Mammary epithelial cell (primary cell): Measurements from ENCODE around the gene DYNC1H1.

ENCODE experiments used
- EZH2 ChIP-seq: IDR thresholded peaks from 2 replicates; pipeline ENCODE4 v1.6.1; 2012; ENCODE audit warnings: low read length, inconsistent platforms, borderline replicate concordance
- TF ChIP-seq, protein P1 (sequence below), 2 donors: IDR thresholded peaks in 1 of 2; conservative IDR thresholded peaks in 1 of 2; 2 replicates each; pipeline ENCODE4 v1.5.1; 2011 to 2012; ENCODE audit warnings: inconsistent platforms in 2 of 2, low read length in 2 of 2, mild to moderate bottlenecking in 2 of 2, control low read depth in 1 of 2, low read depth in 1 of 2; ENCODE audit not compliant: insufficient read depth in 1 of 2; ENCODE audit errors: extremely low read depth in 1 of 2

DNA sequence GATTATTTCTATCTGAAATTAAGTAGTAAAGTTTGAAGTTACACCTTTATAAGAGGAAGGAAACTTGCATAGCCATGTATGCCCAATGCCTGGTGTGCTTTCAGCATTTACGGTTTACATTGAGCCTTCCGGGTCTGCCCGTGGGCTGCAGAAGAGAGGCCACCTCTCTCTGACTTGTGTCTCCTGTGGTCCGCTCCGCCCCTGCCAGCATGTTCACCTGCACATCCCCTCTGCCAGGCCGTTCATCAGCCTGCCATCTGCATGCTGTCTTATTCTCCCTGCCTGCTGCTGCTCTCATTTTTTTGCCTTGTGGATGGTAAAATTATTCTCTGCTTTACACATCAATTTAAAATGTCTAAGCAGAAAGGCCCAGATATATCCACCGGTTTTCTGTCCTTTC, 41.5 kb upstream of the DYNC1H1 start:
- TF ChIP-seq, protein P1, sequence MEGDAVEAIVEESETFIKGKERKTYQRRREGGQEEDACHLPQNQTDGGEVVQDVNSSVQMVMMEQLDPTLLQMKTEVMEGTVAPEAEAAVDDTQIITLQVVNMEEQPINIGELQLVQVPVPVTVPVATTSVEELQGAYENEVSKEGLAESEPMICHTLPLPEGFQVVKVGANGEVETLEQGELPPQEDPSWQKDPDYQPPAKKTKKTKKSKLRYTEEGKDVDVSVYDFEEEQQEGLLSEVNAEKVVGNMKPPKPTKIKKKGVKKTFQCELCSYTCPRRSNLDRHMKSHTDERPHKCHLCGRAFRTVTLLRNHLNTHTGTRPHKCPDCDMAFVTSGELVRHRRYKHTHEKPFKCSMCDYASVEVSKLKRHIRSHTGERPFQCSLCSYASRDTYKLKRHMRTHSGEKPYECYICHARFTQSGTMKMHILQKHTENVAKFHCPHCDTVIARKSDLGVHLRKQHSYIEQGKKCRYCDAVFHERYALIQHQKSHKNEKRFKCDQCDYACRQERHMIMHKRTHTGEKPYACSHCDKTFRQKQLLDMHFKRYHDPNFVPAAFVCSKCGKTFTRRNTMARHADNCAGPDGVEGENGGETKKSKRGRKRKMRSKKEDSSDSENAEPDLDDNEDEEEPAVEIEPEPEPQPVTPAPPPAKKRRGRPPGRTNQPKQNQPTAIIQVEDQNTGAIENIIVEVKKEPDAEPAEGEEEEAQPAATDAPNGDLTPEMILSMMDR (conservative IDR thresholded peaks at IDR 0.05 in 1 of 2, IDR thresholded peaks at IDR 0.05 in 1 of 2; ENCODE audit: extremely low read depth in 1 of 2, insufficient read depth in 1 of 2, low read depth in 1 of 2, low read length in 2 of 2), result no peak
- no peak for TF ChIP-seq EZH2
